Mucosa of rectum (tissue), 2 donors: ENCODE results near the gene TESK1.
"Not testable (repeated sequence)": the region's sequence is repeated elsewhere in the genome, so short reads cannot be mapped to it uniquely, and the experiment has no call there.

Source experiments
- H3K27ac ChIP-seq, 2 donors: one replicate each; pipeline ENCODE4 v1.7.0; 2013; ENCODE audit warnings: inconsistent platforms in 2 of 2, low read depth in 2 of 2, low read length in 2 of 2
- H3K27me3 ChIP-seq, 2 donors: one replicate each; pipeline ENCODE4 v1.7.0; 2013; ENCODE audit warnings: low read length in 2 of 2; ENCODE audit not compliant: control insufficient read depth in 2 of 2, insufficient read depth in 2 of 2
- H3K36me3 ChIP-seq, 2 donors: one replicate each; pipeline ENCODE4 v1.7.0; 2013; ENCODE audit warnings: low read length in 2 of 2; ENCODE audit not compliant: control insufficient read depth in 2 of 2, insufficient read depth in 2 of 2
- H3K4me1 ChIP-seq, 2 donors: one replicate each; pipeline ENCODE4 v1.7.0; 2013; ENCODE audit warnings: low read length in 2 of 2, mild to moderate bottlenecking in 1 of 2; ENCODE audit not compliant: control insufficient read depth in 2 of 2, insufficient read depth in 2 of 2
- H3K4me3 ChIP-seq, 2 donors: one replicate each; pipeline ENCODE4 v1.7.0; 2013; ENCODE audit warnings: low read length in 2 of 2
- H3K9ac ChIP-seq, 2 donors: one replicate each; pipeline ENCODE4 v1.7.0; 2013; ENCODE audit warnings: low read length in 2 of 2, low read depth in 1 of 2, mild to moderate bottlenecking in 1 of 2
- H3K9me3 ChIP-seq, 2 donors: one replicate each; pipeline ENCODE4 v1.7.0; 2013; ENCODE audit warnings: low read length in 2 of 2; ENCODE audit not compliant: control insufficient read depth in 2 of 2
- donor health status: healthy.
- donor health status: Normal muscosa, but diverticular disease.

Gene TESK1

GRCh38 chr9:35579130-35579529 is 25.9 kb upstream of the TESK1 start:
- Histone ChIP-seq H3K9me3 (no peaks in the 10 kb centered on the region), H3K4me3 (no peak overlapping the region), H3K27me3 (no peaks in the 10 kb centered on the region), H3K36me3 (no peaks in the 10 kb centered on the region), H3K4me1 (no peaks in the 10 kb centered on the region), H3K27ac (no peak overlapping the region), H3K9ac (no peak overlapping the region)

DNA sequence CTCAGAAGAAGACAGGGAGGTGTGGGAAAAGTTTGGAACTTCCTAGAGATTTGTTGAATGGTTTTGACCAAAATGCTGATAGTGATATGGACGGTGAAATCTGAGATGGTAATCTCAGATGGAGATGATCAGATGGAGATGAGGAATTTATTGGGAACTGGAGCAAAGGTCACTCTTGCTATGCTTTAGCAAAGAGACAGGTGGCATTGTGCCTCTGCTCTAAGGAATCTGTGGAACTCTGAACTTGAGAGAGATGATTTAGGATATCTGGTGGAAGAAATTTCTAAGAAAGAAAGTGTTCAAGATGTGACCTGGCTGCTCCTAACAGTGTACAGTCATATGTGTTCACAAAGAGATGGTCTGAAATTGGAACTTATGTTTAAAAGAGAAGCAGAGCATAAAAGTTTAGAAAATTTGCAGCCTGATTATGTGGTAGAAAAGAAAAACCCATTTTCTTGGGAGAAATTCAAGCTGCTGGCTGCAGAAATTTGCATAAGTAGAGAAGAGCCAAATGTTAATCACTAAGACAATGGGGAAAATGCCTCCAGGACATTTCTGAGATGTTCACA is 25.3 kb upstream of the TESK1 start:
- not testable (repeated sequence) for H3K36me3 ChIP-seq, H3K27me3 ChIP-seq, H3K4me3 ChIP-seq

GRCh38 chr9:35583521-35583920 is 21.5 kb upstream of the TESK1 start:
- H3K27ac ChIP-seq, H3K27me3 ChIP-seq, H3K9ac ChIP-seq, H3K9me3 ChIP-seq, H3K4me3 ChIP-seq, H3K36me3 ChIP-seq, H3K4me1 ChIP-seq: not testable (repeated sequence)

More for the DNA sequence above, 25.3 kb upstream of the TESK1 start:
- not testable (repeated sequence) for H3K4me1 ChIP-seq, H3K9ac ChIP-seq, H3K9me3 ChIP-seq, H3K27ac ChIP-seq

DNA sequence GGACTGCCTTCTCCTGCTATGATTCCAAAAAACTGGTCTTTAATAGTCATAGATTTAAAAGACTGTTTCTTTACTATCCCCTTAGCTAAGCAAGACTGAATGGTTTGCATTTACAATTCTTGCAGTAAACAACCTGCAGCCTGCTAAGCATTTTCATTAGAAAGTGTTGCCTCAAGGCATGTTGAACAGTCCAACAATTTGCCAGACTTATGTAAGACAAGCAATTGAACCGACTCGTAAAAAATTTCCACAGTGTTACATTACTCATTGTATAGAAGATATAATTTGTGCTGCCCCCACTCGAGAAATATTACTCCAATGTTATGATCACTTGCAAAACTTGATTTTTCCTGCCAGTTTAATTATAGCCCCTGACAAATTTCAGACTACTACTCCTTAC is 20.4 kb upstream of the TESK1 start:
- H3K4me3 ChIP-seq, H3K4me1 ChIP-seq, H3K36me3 ChIP-seq, H3K9ac ChIP-seq, H3K27me3 ChIP-seq, H3K27ac ChIP-seq, H3K9me3 ChIP-seq: not testable (repeated sequence)

- H3K4me1 ChIP-seq, H3K9me3 ChIP-seq, H3K27me3 ChIP-seq, H3K27ac ChIP-seq, H3K4me3 ChIP-seq, H3K9ac ChIP-seq, H3K36me3 ChIP-seq: not testable (repeated sequence)
Observed at GRCh38 chr9:35588506-35588905, 16.6 kb upstream of the TESK1 start.

GRCh38 chr9:35593581-35593980 is 11.5 kb upstream of the TESK1 start:
- H3K4me3 ChIP-seq, result no peak overlapping the region
- no peaks in the 10 kb centered on the region for H3K4me1 ChIP-seq
- peaks cover 0 to 3% of the 10 kb centered on the region in 2 donors for H3K9me3 ChIP-seq
- H3K36me3 ChIP-seq, result no peaks in the 10 kb centered on the region
- no peak overlapping the region for H3K27ac ChIP-seq
- H3K27me3 ChIP-seq, result no peaks in the 10 kb centered on the region
- H3K9ac ChIP-seq, result no peak overlapping the region

DNA sequence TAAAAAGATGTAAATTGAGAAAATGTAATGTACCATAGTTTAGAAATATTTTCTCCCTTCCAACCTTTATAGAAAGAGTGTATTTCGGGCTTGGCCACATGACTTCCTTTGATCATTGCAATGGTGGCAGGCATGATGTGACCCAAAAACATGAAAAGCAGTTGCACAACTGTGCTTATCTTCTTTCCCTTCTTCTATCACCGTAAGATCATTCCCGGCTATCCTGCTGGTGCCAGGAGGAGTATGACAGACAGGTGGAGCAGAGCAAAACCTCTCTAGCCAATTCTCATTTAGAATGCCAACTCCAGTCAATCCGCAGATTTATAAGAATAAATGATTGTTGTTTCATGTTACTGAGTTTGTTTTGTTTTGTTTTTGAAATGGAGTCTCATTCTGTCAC is 10.6 kb upstream of the TESK1 start:
- Histone ChIP-seq H3K4me1 (no peaks in the 10 kb centered on the region), H3K9me3 (peaks cover 0 to 3% of the 10 kb centered on the region in 2 donors), H3K4me3 (no peak overlapping the region), H3K36me3 (no peaks in the 10 kb centered on the region), H3K27me3 (no peaks in the 10 kb centered on the region), H3K27ac (no peak overlapping the region), H3K9ac (no peak overlapping the region)

DNA sequence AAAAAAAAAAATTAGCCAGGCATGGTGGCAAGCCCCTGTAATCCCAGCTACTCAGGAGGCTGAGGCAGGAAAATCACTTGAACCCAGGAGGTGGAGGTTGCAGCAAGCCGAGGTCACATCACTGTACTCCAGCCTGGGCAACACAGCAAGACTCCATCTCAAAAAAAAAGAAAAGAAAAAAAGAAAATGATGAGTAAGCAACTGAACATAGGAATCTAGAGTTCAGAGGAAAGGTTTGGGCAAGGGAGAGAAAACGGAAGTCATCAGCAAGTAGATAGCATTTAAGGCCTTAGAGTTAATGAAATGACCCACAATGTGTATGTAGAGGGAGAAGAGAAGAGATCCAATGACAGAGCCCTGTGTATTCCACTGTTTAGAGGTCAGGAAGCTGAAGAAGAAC is 8.2 kb upstream of the TESK1 start:
- H3K36me3 ChIP-seq, H3K4me1 ChIP-seq, H3K9ac ChIP-seq, H3K4me3 ChIP-seq, H3K9me3 ChIP-seq, H3K27me3 ChIP-seq, H3K27ac ChIP-seq: not testable (repeated sequence)

DNA sequence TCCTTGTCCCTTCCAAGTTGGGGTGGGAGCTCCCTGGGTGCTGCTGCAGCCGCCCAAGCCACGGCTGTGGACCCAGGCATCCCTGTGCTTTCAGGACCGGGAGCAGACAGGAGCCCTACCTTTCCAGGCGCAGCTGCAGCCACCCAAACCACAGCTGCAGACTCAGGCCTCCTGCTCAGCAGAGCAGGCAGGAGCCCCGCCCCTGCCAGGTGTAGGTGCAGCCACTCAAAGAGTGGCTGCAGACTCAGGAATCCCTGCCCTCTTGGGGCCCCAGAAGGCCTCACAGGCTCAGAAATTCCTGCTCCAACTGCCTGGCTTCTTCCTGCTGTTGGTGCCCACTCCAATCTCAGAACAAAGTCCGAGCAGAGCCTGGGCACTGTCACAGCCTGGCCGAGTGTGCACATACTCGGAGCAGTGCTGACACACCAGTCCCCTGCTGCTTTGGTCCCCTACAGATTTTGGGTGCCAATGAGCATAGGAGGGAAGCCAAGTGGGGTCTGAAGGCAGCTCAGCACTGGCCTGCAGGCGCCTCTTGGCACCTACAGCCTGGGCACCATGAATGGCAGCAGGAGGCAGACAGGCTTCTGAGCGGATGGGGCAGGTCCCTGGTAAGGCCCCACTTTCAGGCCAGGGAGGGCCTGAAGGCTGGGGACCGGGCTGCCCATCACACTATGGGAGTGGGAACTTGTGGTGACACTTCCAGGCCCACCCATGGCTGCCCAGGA is 6.0 kb upstream of the TESK1 start:
- H3K9ac ChIP-seq, result no peak overlapping the region
- H3K36me3 ChIP-seq, result no peaks in the 10 kb centered on the region
- no peaks in the 10 kb centered on the region for H3K27me3 ChIP-seq
- no peak overlapping the region for H3K27ac ChIP-seq
- no peaks in the 10 kb centered on the region for H3K9me3 ChIP-seq
- no peak overlapping the region for H3K4me3 ChIP-seq
- H3K4me1 ChIP-seq, result peaks cover 7 to 9% of the 10 kb centered on the region in 2 donors

DNA sequence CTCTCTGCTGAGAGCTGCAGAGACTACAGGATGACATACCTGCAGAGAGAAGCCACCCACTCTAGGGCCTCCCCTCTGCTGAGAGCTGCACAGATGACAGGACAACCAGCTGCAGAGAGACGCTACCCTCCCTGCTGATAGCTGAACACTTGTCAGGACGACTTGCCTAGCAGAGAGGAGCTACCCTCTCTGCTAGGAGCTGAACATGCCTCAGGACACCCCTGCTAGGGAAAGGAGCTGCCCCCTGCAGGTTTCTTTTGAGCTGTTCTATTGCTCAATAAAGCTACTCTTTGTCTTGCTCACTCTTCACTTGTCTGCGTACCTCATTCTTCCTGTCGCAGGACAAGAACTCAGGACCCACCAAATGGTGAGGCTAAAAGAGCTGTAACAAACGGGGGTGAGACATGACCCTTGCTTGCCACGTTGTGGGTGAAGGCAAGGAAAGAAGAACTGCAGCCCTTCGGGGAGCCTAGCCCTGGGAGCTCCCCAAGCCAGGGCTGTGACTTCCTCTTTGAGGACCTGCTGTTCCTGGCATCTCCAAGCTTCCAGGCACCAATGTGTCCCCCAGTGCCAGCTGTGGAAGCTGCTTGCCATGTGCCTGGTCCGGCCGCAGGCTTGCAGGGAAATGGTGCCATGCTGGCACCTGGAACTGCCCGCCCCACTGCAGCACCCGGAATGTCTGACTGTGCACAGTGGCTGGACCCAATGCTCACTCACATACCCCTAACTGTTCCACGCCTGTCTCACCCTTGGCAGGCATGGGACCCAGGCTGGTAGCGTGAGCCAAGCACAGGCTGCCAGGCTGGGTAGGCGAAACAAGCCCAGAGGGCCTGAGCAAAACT is 5.1 kb upstream of the TESK1 start:
- H3K27me3 ChIP-seq, result no peaks in the 10 kb centered on the region

More for the DNA sequence above, 5.1 kb upstream of the TESK1 start:
- H3K9ac ChIP-seq, result no peak overlapping the region
- no peak overlapping the region for H3K4me3 ChIP-seq
- H3K36me3 ChIP-seq, result no peaks in the 10 kb centered on the region
- H3K9me3 ChIP-seq, result no peaks in the 10 kb centered on the region
- H3K27ac ChIP-seq, result no peak overlapping the region
- peaks cover 9 to 13% of the 10 kb centered on the region in 2 donors for H3K4me1 ChIP-seq
